ENCODE data around the gene TESK2.

GRCh38 chr1:45317166-45317565 is 173.8 kb downstream of the TESK2 start:
- TF ChIP-seq CTCF (IDR thresholded peaks at IDR 0.05) (no peak), POLR2AphosphoS5 (IDR thresholded peaks at IDR 0.05; ENCODE audit: insufficient read depth in 1 of 2, low read depth in 1 of 2) (no peak), POLR2A (IDR thresholded peaks at IDR 0.05) (no peak)
